ENCODE measurements around the gene RALY. TPM values are rescaled to one million over a fixed set of nuclear protein-coding genes. Genes with fewer than 3 reads are reported as not detected.

RALY gene
- total and polyA plus RNA-seq, 2 donors (not counting 3 experiments of a cell fraction or from before 2014, with no cell fraction given), result 142 to 146 TPM

- no peak overlapping the region for H3K4me3 ChIP-seq (replicated peaks in 1 of 3; ENCODE audit: insufficient read depth in 1 of 3, low read depth in 1 of 3, low read length in 3 of 3)
- H4K20me1 ChIP-seq (replicated peaks; ENCODE audit: control insufficient read depth, extremely low read depth, insufficient read depth, low read length), result no peaks in the 10 kb centered on the region
- dilution Hi-C loops (cut with MboI; ENCODE audit: extremely low pct_ligation_motif_present, low sequenced_read_pairs), result no loop called here
- no peak overlapping the region for H3K9ac ChIP-seq (replicated peaks; ENCODE audit: extremely low read depth, insufficient read depth, low read length)
- intact Hi-C loops (cut with micrococcal nuclease), result loop anchor here (1.0 to 5.0 kb wide), 3 partner anchors 58 to 339 kb away; partner anchors contain the start of gene ZNF341
- ChIA-PET POLR2A (no interaction called here), CTCF (interaction anchor here (5.7 kb wide), 1 partner anchor 210 kb away, joined by 158 read pairs; no protein-coding TSS in a partner anchor)
- no peaks in the 10 kb centered on the region for H3K9me3 ChIP-seq (replicated peaks; ENCODE audit: control insufficient read depth, insufficient read depth, low read length)
- H3K9me1 ChIP-seq (replicated peaks; ENCODE audit: control insufficient read depth, extremely low read depth, insufficient read depth, low read length), result no peaks in the 10 kb centered on the region
- no peaks in the 10 kb centered on the region for H3K27me3 ChIP-seq (ENCODE audit: control insufficient read depth in 2 of 2, insufficient read depth in 2 of 2, low read length in 2 of 2)
- BruUV-seq (replicated peaks), result no TSS peak
- H3K4me2 ChIP-seq (ENCODE audit: insufficient read depth, low read length), result no peak overlapping the region
- H3K79me2 ChIP-seq (ENCODE audit: control insufficient read depth, insufficient read depth, low read length), result peaks cover 17% of the 10 kb centered on the region
- no peak overlapping the region for H3K27ac ChIP-seq (ENCODE audit: insufficient read depth, low read depth, low read length)
- DNase-seq (ENCODE audit: low read depth, low spot score), result no peak
- H3K36me3 ChIP-seq (ENCODE audit: control insufficient read depth in 2 of 2, extremely low read depth in 1 of 2, insufficient read depth in 2 of 2, low read length in 2 of 2), result peaks cover 0 to 13% of the 10 kb centered on the region in 2 experiments
- H3K4me1 ChIP-seq (ENCODE audit: control insufficient read depth, extremely low read depth, insufficient read depth, low read length), result no peaks in the 10 kb centered on the region
- no peak overlapping the region for H2AFZ ChIP-seq (ENCODE audit: low read depth, low read length)
- no peak for FAIRE-seq
- TF ChIP-seq GATA2 (IDR thresholded peaks at IDR 0.05; ENCODE audit: insufficient read depth, insufficient read length, low read depth, low read length) (no peak), MAX (IDR thresholded peaks at IDR 0.05; ENCODE audit: insufficient read depth, insufficient read length) (no peak), EZH2 (IDR thresholded peaks at IDR 0.05; ENCODE audit: borderline replicate concordance, low read depth, low read length, severe bottlenecking) (no peak), CTCF (IDR thresholded peaks at IDR 0.05; ENCODE audit: extremely low read depth in 1 of 2, insufficient read depth in 1 of 2, low read depth in 1 of 2, low read length in 2 of 2) (no peak), POLR2AphosphoS5 (IDR thresholded peaks at IDR 0.05; ENCODE audit: insufficient read depth, low read depth, low read length) (no peak), FOS (IDR thresholded peaks at IDR 0.05; ENCODE audit: borderline replicate concordance, insufficient read depth, low read length) (no peak), JUN (IDR thresholded peaks at IDR 0.05; ENCODE audit: borderline replicate concordance, insufficient read depth, insufficient read length, low read depth) (no peak), MYC (IDR thresholded peaks at IDR 0.05; ENCODE audit: low read depth, low read length) (no peak), POLR2A (IDR thresholded peaks at IDR 0.05; ENCODE audit: low read depth, low read length) (no peak)
Measured at GRCh38 chr20:34070859-34071258, 77.1 kb downstream of the RALY start.

Measured in endothelial cell of umbilical vein (primary cell).